SH-SY5Y (cell line): Measurements from ENCODE around the gene RSL1D1.

Experiments used
- GATA2 ChIP-seq: IDR thresholded peaks from 2 replicates; pipeline ENCODE4 v1.6.1; 2011; ENCODE audit warnings: mild to moderate bottlenecking, low read depth, low read length
- GATA3 ChIP-seq: IDR thresholded peaks from 2 replicates; pipeline ENCODE4 v1.6.1; 2011; ENCODE audit warnings: low read depth, mild to moderate bottlenecking, low read length, moderate library complexity

RSL1D1 gene

DNA sequence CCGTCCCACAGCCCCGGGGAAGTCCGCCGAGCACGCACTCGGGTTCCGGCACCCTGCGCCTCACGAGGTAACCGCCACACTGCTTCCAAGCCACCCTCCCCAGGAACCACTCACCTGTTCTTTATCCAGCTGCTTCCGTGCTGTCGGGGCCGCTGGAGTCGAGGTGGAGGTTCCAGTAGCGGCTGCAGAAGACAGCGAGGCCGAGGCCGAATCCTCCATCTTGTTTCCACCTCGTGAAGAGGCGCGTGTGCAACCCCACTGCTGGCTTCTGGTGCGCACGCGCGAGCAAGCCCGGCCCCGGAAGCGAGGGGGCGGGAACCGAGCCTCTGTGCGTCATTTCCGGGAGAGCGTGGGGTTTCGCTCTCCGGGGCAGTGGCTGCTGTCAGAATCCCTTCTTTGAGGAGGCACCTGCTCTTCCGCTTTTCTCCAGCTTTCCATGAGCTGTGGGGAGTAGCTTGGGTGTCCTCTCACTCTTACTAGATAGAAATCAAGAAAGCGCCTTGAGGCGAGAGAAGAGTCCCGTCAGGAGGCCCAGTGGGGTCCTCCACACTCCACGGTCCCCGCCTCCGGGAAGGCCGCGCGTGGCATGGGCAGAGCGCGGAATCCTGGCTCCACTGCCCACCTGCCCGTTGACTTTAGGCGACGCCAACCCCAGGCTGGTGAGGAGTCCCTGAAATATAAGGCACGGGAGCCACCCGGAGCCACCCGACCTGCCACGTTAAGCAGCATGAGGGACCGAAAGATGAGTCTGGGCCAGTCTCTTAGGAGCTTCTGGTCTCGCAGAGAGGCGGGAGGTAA lies at the start of gene RSL1D1:
RSL1D1 (minus strand) TSS at position 249 of the 798 bp plus-strand sequence; CDS start at position 219, 30 bp downstream.
- TF ChIP-seq GATA3: no peak
- no peak for TF ChIP-seq GATA2

DNA sequence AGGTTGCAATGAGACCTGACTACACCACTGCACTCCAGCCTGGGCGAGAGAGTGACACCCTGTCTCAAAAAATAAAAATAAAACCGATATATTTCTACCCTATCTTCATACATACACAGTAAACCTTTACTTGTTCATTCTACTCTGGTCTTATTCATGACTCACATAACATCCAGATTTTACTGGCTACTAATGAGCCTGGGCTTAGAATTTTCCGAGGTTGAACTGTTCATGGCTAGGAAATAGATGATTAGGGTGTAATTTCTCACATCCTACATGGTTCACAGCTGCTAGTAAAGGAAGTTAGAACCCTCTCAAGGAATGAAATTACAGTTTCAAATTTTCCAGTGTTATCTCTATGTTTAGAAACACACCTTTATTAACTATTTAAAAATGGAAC lies 49.7 kb upstream of the RSL1D1 start:
- no peak for TF ChIP-seq GATA3
- no peak for TF ChIP-seq GATA2

DNA sequence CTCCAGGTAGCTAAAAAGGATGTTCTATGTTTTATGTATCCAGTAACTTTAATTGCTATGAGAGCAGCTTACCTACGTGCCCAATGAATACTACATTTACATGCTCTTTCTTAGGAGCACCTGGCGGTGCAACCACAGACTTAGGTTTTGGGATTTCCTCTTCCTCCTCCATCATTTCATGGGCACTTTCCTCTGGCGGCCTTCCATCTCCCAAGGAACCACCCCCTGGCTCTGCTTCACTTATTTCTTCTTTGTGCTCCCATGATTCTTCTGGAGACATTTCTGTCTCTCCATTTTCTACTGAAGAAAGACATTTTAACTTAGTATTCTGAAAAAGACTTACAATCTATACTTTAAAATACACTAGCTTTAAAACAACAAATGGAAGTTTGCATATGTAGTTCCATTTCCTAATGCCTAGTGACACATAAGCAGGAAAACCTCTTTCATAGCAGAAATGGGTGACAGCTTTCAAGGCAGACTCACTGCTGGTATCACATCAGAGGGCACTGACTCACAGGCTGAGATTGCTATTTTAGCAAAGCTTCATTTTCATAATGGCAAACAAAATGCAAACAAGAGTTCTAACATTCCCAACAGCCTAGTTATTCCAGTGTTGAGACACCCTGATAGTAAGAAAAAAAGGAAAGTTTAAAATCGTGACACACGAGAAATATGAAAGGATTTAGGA lies 45.3 kb upstream of the RSL1D1 start:
- TF ChIP-seq GATA3 (no peak), GATA2 (no peak)

- no peak for TF ChIP-seq GATA2
- TF ChIP-seq GATA3: no peak
Observed at GRCh38 chr16:11893571-11893970, 42.2 kb upstream of the RSL1D1 start.

GRCh38 chr16:11892761-11893160 lies 41.4 kb upstream of the RSL1D1 start:
- TF ChIP-seq GATA3 (no peak), GATA2 (no peak)

- TF ChIP-seq GATA3: no peak
- no peak for TF ChIP-seq GATA2
Observed at GRCh38 chr16:11890231-11890965, 39.1 kb upstream of the RSL1D1 start.

DNA sequence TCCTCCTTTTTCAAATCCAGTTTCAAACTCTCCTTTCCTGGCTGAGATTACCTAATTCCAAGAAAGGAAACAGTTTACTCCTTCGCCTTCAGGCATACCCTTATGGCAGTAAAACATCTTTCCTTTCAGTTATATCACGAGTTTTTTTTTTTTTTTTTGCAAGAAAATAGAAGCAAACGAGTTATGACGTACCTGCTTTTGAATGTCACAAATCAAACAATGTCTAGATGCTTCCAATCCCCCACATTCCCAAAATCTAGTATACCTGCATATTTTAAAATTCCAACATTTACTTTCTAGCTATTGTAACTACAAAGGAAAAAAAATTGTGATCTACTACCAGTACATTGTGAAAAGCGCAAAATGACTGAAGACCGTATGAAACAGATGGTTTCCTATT lies 35.5 kb upstream of the RSL1D1 start:
- TF ChIP-seq GATA3 (no peak), GATA2 (no peak)

DNA sequence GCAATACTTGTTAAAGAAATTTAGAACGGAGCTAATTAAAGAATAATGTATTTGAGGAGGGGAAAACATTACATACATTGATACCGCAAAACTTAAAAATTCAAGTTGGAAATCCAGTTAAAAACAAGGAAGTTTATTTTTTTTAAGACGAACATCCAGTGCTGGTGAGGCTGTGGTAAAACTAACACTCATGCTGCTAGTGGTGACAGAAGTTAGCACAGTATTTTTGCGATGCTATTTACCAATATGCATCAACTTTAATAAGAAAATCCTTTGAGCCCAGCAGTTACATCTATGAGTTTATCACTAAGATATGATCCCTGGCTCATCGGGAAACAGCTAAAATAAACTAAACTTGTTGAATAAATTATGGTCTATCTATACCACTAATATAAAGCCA lies 32.7 kb upstream of the RSL1D1 start:
- TF ChIP-seq GATA3 (no peak), GATA2 (no peak)

- TF ChIP-seq GATA2: no peak
- TF ChIP-seq GATA3: no peak
Observed at GRCh38 chr16:11880007-11880406, 28.7 kb upstream of the RSL1D1 start.

GRCh38 chr16:11877374-11877773 lies 26.0 kb upstream of the RSL1D1 start:
- TF ChIP-seq GATA2: no peak
- TF ChIP-seq GATA3: no peak

DNA sequence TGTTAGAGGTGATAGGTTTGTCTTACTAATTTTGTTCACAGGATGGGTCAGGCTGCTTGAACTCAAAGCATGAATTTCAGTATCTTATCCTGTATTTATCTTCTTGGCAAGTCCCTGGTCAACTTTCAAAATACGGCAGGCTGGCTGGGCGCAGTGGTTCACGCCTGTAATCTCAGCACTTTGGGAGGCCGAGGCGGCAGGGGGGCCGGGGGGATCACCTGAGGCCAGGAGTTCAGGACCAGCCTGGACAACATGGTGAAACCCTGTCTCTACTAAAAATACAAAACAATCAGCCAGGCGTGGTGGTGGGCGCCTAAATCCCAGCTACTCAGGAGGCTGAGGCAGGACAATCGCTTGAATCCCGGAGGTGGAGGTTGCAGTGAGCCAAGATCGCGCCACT lies 25.0 kb upstream of the RSL1D1 start:
- no peak for TF ChIP-seq GATA3
- no peak for TF ChIP-seq GATA2

GRCh38 chr16:11875721-11876120 lies 24.4 kb upstream of the RSL1D1 start:
- TF ChIP-seq GATA3 (no peak), GATA2 (no peak)

DNA sequence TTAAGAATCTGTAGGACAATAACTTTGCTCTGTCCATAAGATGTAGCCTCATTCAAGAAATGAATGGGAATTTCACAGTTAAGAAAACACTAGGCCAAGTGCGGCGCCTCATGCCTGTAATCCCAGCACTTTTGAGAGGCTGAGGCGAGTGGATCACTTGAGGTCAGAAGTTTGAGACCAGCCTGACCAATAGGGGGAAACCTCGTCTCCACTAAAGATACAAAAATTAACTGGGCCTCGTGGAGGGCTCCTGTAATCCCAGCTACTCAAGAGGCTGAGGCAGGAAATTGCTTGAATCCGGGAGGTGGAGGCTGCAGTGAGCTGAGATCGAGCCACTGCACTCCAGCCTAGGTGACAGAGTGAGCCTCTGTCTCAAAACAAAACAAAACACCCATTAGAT lies 19.9 kb upstream of the RSL1D1 start:
- no peak for TF ChIP-seq GATA2
- TF ChIP-seq GATA3: no peak

DNA sequence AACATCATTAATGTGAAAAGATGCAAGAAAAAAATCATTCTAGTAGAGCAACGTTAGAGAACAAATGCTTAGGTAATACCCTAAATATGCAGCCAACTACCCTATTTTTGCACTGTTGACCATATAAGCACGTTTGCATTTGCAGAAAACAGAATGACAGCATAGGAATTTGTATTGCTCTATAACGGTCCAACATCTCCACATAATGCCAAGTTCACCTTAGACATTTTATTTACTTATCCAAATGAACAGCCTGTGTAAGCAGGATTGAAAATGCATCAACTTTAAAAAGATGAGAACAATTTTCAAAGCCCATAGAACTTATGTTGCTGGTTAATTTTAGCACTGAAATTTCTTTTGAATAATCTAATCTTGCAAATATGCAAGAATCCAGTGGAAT lies 19.1 kb upstream of the RSL1D1 start:
- TF ChIP-seq GATA3: no peak
- TF ChIP-seq GATA2: no peak
